Astrocyte (in vitro differentiated cells and primary cell): Measurements from ENCODE around the gene TBC1D5.

Source experiments
- CTCF ChIP-seq: IDR thresholded peaks from 2 replicates; pipeline ENCODE4 v1.5.1; 2011; ENCODE audit warnings: low read depth, mild to moderate bottlenecking, inconsistent platforms, low read length, moderate library complexity; ENCODE audit not compliant: insufficient read depth
- EZH2 ChIP-seq: IDR thresholded peaks from 2 replicates; pipeline ENCODE4 v1.6.1; 2012; ENCODE audit warnings: mild to moderate bottlenecking, low read length, inconsistent platforms; ENCODE audit not compliant: insufficient read depth

- no peak for TF ChIP-seq CTCF
- TF ChIP-seq EZH2 = no peak
Observed at GRCh38 chr3:17505856-17506255, 236.6 kb downstream of the TBC1D5 start.
